ENCODE measurements around the gene EML1. TPM values are rescaled to one million over a fixed set of nuclear protein-coding genes. Genes with fewer than 3 reads are reported as not detected.
A peak's percentile ranks its signal among the peaks of the same experiment; 100 is the strongest.

The EML1 gene, protein sequence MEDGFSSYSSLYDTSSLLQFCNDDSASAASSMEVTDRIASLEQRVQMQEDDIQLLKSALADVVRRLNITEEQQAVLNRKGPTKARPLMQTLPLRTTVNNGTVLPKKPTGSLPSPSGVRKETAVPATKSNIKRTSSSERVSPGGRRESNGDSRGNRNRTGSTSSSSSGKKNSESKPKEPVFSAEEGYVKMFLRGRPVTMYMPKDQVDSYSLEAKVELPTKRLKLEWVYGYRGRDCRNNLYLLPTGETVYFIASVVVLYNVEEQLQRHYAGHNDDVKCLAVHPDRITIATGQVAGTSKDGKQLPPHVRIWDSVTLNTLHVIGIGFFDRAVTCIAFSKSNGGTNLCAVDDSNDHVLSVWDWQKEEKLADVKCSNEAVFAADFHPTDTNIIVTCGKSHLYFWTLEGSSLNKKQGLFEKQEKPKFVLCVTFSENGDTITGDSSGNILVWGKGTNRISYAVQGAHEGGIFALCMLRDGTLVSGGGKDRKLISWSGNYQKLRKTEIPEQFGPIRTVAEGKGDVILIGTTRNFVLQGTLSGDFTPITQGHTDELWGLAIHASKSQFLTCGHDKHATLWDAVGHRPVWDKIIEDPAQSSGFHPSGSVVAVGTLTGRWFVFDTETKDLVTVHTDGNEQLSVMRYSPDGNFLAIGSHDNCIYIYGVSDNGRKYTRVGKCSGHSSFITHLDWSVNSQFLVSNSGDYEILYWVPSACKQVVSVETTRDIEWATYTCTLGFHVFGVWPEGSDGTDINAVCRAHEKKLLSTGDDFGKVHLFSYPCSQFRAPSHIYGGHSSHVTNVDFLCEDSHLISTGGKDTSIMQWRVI
- total RNA-seq (2014; rRNA removed; shearing (Covaris generic); ENCODE audit: low replicate concordance): 5.4 and 7.4 TPM in 2 replicates

GRCh38 chr14:99793213-99794150 lies at the start of gene EML1:
TSS of gene EML1 (plus strand) at chr14:99793413. CDS start at chr14:99793477, 64 bp downstream.
- in situ Hi-C loops (cut with HindIII; ENCODE audit: low pct_unique_long_range_greater_than_20kb, low sequenced_read_pairs): no loop called here
- DNase-seq (ENCODE audit: low read depth): peak; percentile 61

- in situ Hi-C loops (cut with HindIII; ENCODE audit: low pct_unique_long_range_greater_than_20kb, low sequenced_read_pairs): no loop called here
- no peak for DNase-seq (ENCODE audit: low read depth)
Observed at GRCh38 chr14:99744199-99744872, 48.9 kb upstream of the EML1 start.

DNA sequence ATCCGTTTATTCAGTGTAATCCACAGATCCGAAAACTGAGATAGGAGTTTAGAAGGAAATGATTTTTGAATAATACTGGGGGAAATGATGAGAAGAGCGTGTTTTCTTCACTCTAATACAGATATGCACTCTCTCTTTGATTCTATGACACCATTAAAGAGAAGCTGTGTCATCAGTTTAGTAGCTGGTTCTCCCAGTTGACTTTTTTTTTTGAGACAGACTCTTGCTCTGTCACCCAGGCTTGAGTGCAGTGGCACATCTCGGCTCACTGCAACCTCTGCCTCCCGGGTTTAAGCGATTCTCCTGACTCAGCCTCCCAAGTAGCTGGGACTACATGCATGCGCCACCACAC lies 48.4 kb upstream of the EML1 start:
- in situ Hi-C loops (cut with HindIII; ENCODE audit: low pct_unique_long_range_greater_than_20kb, low sequenced_read_pairs): no loop called here
- no peak for DNase-seq (ENCODE audit: low read depth)

- in situ Hi-C loops (cut with HindIII; ENCODE audit: low pct_unique_long_range_greater_than_20kb, low sequenced_read_pairs): no loop called here
- no peak for DNase-seq (ENCODE audit: low read depth)
Observed at GRCh38 chr14:99745307-99745951, 47.8 kb upstream of the EML1 start.

DNA sequence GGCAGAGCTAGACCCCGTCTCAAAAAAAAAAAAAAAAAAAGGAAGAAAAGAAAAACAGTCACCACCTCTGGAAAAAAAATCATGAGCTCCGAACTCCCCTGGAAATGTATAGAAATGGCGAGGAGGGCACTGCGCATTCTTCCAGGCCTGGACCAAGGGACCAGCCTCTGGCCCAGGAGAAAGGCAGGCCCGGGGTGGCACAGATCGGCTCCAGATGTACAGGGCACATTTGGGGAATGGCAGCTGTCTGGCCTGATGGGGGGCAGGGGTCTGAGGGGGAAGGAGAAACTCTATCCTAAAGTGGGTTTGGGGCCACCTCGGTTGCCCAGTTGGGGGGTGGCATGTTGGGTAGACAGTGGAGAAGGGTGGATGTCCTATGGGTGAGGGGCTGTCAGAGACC lies 46.0 kb upstream of the EML1 start:
- no peak for DNase-seq (ENCODE audit: low read depth)
- in situ Hi-C loops (cut with HindIII; ENCODE audit: low pct_unique_long_range_greater_than_20kb, low sequenced_read_pairs): no loop called here

GRCh38 chr14:99747582-99748330 lies 45.5 kb upstream of the EML1 start:
- DNase-seq (ENCODE audit: low read depth): no peak
- in situ Hi-C loops (cut with HindIII; ENCODE audit: low pct_unique_long_range_greater_than_20kb, low sequenced_read_pairs): no loop called here

GRCh38 chr14:99748529-99748928 lies 44.7 kb upstream of the EML1 start:
- no peak for DNase-seq (ENCODE audit: low read depth)
- in situ Hi-C loops (cut with HindIII; ENCODE audit: low pct_unique_long_range_greater_than_20kb, low sequenced_read_pairs): no loop called here

DNA sequence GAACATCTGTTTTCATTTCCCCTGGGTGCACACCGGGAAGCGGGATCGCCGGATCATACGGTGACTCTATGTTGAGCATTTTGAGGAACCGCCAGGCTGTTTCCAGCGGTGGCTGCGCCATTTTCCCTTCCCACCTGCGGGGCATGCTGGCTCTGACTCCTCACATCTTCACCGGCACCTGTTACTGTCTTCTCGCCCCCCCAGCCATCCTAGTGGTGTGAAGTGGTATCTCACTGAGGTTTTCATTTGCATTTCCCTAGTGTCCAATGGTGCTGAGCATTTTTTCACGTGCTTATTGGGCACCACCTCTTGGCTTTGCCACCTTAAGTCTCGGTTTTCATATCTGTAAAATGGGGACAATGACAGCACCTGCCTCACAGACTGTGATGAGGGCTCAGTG lies 44.1 kb upstream of the EML1 start:
- DNase-seq (ENCODE audit: low read depth): no peak
- in situ Hi-C loops (cut with HindIII; ENCODE audit: low pct_unique_long_range_greater_than_20kb, low sequenced_read_pairs): no loop called here

GRCh38 chr14:99749763-99750715 lies 43.2 kb upstream of the EML1 start:
- in situ Hi-C loops (cut with HindIII; ENCODE audit: low pct_unique_long_range_greater_than_20kb, low sequenced_read_pairs): no loop called here
- DNase-seq (ENCODE audit: low read depth): no peak

DNA sequence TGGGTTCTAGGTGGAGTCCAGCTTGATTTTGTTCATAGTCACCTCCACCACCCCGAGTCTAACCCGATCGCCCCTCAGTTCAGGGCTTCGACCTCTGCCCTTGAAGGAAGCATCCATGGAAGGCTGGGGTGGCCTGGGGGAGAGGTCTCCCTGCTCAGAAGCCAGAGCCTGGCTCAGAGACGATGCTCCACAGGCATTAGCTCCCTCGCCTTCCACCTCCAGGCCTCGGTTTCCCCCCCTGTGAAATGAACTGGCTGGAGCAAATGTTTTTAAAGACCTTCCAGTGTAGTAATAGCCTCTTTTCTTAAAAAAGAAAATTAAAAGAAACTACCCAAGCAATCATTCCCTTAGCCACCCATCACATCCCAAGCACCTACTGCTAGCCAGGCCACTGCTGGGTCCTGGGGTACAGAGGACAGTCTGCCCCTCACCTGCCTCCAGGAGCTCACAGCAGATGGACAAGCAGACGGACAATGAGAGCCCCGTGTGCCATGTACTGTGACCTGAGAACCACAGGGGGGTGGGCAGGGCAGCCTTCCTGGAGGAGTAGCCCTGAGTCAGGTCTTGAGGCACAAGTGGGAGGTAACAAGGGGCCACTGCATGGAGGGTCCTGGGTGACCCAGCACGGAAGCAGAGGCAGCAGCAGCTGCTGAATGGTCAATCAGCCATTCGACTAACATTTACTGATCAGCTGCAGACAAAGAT lies 42.3 kb upstream of the EML1 start:
- no peak for DNase-seq (ENCODE audit: low read depth)
- in situ Hi-C loops (cut with HindIII; ENCODE audit: low pct_unique_long_range_greater_than_20kb, low sequenced_read_pairs): no loop called here

GRCh38 chr14:99751539-99752485 lies 41.4 kb upstream of the EML1 start:
- in situ Hi-C loops (cut with HindIII; ENCODE audit: low pct_unique_long_range_greater_than_20kb, low sequenced_read_pairs): no loop called here
- DNase-seq (ENCODE audit: low read depth): no peak

DNA sequence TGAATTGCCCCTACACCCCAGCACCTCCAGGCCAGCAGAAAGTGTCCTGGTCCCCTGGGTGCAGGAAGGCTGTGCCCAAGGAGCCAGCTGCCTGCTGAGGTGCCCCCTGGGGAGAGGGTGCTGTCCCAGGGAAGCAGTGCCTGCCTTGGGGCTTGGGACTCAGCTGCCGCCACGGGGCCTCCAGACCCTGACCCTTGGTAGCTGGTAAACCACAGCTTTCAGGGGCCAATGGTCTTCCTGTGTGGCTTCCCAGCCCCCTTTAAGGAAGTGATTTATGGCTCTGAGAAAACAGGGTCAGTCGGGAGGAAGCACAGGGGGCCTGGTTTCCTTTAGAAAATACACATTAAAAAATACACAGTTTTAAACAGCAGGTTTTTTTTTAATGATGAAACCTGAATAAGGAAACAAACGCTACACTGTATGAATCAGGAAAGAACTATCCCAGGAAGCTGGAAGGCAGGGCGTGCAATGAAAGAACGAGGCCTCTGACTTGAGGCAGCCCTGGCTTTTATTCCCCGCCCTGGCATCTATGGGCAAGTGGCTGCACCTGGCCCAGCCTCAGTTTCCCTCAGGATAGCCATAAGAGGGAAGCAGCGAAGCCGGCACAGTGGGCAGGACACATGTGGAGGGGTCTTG lies 40.6 kb upstream of the EML1 start:
- in situ Hi-C loops (cut with HindIII; ENCODE audit: low pct_unique_long_range_greater_than_20kb, low sequenced_read_pairs): no loop called here
- peak; percentile 46 for DNase-seq (ENCODE audit: low read depth)

DNA sequence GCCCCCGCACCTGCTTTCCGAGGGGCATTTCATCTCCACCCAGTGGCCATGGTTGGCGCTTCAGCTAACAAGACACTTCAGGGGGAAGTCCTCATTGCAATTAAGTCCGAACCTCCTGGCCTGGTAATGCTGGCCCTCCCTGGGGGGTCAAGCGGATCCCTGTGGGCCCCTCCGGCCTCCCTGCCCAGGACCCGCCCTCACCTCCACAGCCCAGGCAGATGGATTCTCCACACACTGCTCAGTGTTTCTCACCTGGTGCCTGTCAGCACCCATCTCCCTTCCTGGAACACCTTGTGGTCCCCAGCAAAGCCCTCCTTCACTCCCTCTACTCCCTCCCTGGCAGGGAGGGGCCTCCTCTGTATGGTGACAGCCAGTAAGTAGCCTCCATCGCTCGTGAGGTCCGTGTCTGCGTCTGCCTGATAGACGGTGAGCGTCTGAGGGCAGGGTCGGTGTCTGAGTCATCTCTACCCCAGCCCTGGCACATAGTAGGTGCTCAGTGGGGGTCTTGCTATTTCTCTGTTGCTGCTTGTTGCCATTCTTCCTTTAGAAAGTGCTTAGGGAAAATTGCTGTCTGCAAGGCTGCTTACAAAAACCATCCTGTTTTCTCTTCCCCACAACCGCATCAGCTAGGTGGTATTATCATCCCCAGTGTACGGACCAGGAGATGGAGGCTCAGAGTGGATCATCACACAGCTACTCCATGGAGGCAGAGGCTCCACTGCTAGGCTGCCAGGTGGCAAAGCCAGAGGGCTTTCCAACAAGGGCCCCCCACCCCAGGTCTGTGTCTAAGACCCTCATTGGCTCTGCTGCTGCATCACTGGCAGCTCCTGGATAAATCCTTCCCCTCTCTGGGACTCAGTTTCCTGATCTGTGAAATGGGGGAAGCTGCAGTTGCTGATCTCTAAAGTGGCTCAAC lies 39.7 kb upstream of the EML1 start:
- no peak for DNase-seq (ENCODE audit: low read depth)

More for the DNA sequence above, 39.7 kb upstream of the EML1 start:
- in situ Hi-C loops (cut with HindIII; ENCODE audit: low pct_unique_long_range_greater_than_20kb, low sequenced_read_pairs): no loop called here
